ENCODE results near the gene GOT1. TPM values are rescaled to one million over a fixed set of nuclear protein-coding genes. Genes with fewer than 3 reads are reported as not detected.

Gene GOT1
- 20.3 and 23.2 TPM in 2 replicates for total RNA-seq

GRCh38 chr10:99430451-99431189, at the start of gene GOT1:
GOT1 (minus strand) TSS chr10:99430624; CDS start chr10:99430565, 59 bp downstream.

Other genes with a start within 250 kb of the GOT1 start
- under 0.01 TPM in 1 of 2 replicates, not detected in the other for gene HPSE2, start 194.8 kb downstream of the GOT1 start, total RNA-seq
- gene CNNM1, start 101.3 kb downstream of the GOT1 start, total RNA-seq: under 0.01 and 0.10 TPM in 2 replicates
- gene NKX2-3, start 102.3 kb upstream of the GOT1 start, total RNA-seq: not detected in 2 replicates
- gene SLC25A28, start 189.8 kb upstream of the GOT1 start, total RNA-seq: 10.8 and 13.4 TPM in 2 replicates
- 24.8 and 27.6 TPM in 2 replicates for gene ENTPD7, start 228.9 kb upstream of the GOT1 start, total RNA-seq